Neural cell (in vitro differentiated cells): ENCODE results near the gene MARVELD1. TPM values are rescaled to one million over a fixed set of nuclear protein-coding genes. Genes with fewer than 3 reads are reported as not detected.

Experiments used
- H2AFZ ChIP-seq: fragments of 200-600, 300-800 bp; sonication (generic), shearing (Covaris generic); 2 replicates; pipeline ENCODE4 v1.6.0; 2014; ENCODE audit warnings: low read depth, mild to moderate bottlenecking, antibody characterized with exemption, low read length, moderate library complexity
- H3F3A ChIP-seq: fragments of 200-600 bp; shearing (Covaris generic); 2 replicates; pipeline ENCODE4 v1.6.1; 2016; ENCODE audit warnings: mild to moderate bottlenecking, moderate library complexity, mixed read lengths, antibody characterized with exemption, low read length; ENCODE audit not compliant: insufficient read depth, poor library complexity, severe bottlenecking
- H3K27ac ChIP-seq: fragments of 200-600, 300-800 bp; sonication (generic), shearing (Covaris generic); 2 replicates; pipeline ENCODE4 v1.5.1; 2014; ENCODE audit warnings: mild to moderate bottlenecking, low read length, moderate library complexity
- H3K27me3 ChIP-seq: fragments of 300-800, 200-600 bp; sonication (generic), shearing (Covaris generic); 2 replicates; pipeline ENCODE4 v1.6.0; 2014; ENCODE audit warnings: mild to moderate bottlenecking, low read depth, low read length, moderate library complexity; ENCODE audit not compliant: insufficient read depth
- H3K36me3 ChIP-seq: fragments of 300-800, 200-600 bp; sonication (generic), shearing (Covaris generic); 2 replicates; pipeline ENCODE4 v1.5.1; 2014; ENCODE audit warnings: mild to moderate bottlenecking, antibody characterized with exemption, low read length, moderate library complexity; ENCODE audit not compliant: insufficient read depth
- H3K4me2 ChIP-seq: fragments of 300-800, 200-600 bp; sonication (generic), shearing (Covaris generic); 2 replicates; pipeline ENCODE4 v1.6.0; 2014; ENCODE audit warnings: mild to moderate bottlenecking, low read length
- H3K4me3 ChIP-seq: fragments of 300-800, 200-600 bp; sonication (generic), shearing (Covaris generic); 2 replicates; pipeline ENCODE4 v1.5.1; 2014; ENCODE audit warnings: mild to moderate bottlenecking, low read length, moderate library complexity
- H3K79me2 ChIP-seq: fragments of 200-600 bp; shearing (Covaris generic); replicated peaks from 2 replicates; pipeline ENCODE4 v1.6.0; 2014; ENCODE audit warnings: mild to moderate bottlenecking, low read length, moderate library complexity; ENCODE audit not compliant: insufficient read depth
- H3K9ac ChIP-seq: fragments of 300-800, 200-600 bp; sonication (generic), shearing (Covaris generic); 2 replicates; pipeline ENCODE4 v1.6.1; 2016; ENCODE audit warnings: mild to moderate bottlenecking, low read length, mixed read lengths
- H3K9me2 ChIP-seq: fragments of 200-600 bp; shearing (Covaris generic); 2 replicates; pipeline ENCODE4 v1.6.1; 2016; ENCODE audit warnings: mild to moderate bottlenecking, low read length, mixed read lengths; ENCODE audit not compliant: insufficient read depth
- H3K9me3 ChIP-seq: fragments of 200-600, 300-800 bp; sonication (generic), shearing (Covaris generic); 2 replicates; pipeline ENCODE4 v1.6.1; 2016; ENCODE audit warnings: mild to moderate bottlenecking, mixed run types, low read length, moderate library complexity, mixed read lengths
- H4K20me1 ChIP-seq: fragments of 200-600 bp; shearing (Covaris generic); 2 replicates; pipeline ENCODE4 v1.6.1; 2016; ENCODE audit warnings: mild to moderate bottlenecking, mixed run types; ENCODE audit not compliant: insufficient read depth
- EP300 ChIP-seq: fragments of 450-650 bp; conservative IDR thresholded peaks from 2 replicates; pipeline ENCODE4 v1.6.1; 2014; ENCODE audit warnings: antibody characterized with exemption, mild to moderate bottlenecking, moderate library complexity; ENCODE audit not compliant: poor library complexity, severe bottlenecking
- EZH2 ChIP-seq: fragments of 200-600, 300-800 bp; shearing (Covaris generic), sonication (generic); IDR thresholded peaks from 2 replicates; pipeline ENCODE4 v1.6.1; 2014; ENCODE audit warnings: antibody characterized with exemption, low read length, borderline replicate concordance, mild to moderate bottlenecking; ENCODE audit not compliant: insufficient read depth, poor library complexity, severe bottlenecking
- MXI1 ChIP-seq: fragments of 450-650 bp; conservative IDR thresholded peaks from 2 replicates; pipeline ENCODE4 v1.6.1; 2014; ENCODE audit warnings: antibody characterized with exemption, mild to moderate bottlenecking; ENCODE audit not compliant: poor library complexity, severe bottlenecking
- POLR2AphosphoS5 ChIP-seq: IDR thresholded peaks from 2 replicates; pipeline ENCODE4 v1.6.1; 2012
- RAD21 ChIP-seq: fragments of 450-650 bp; conservative IDR thresholded peaks from 2 replicates; pipeline ENCODE4 v1.6.1; 2014; ENCODE audit warnings: antibody characterized with exemption, mild to moderate bottlenecking, moderate library complexity
- SMC3 ChIP-seq: fragments of 450-650 bp; conservative IDR thresholded peaks from 2 replicates; pipeline ENCODE4 v1.6.1; 2014; ENCODE audit warnings: antibody characterized with exemption, mild to moderate bottlenecking, moderate library complexity; ENCODE audit not compliant: poor library complexity
- TAF1 ChIP-seq: IDR thresholded peaks from 2 replicates; pipeline ENCODE4 v1.6.1; 2012; ENCODE audit warnings: low read depth
- polyA plus RNA-seq: library from polyadenylated mRNA; depleted of rRNA; stranded (reverse); fragments of >200 nt; gene quantifications from 2 replicates; pipeline ENCODE4 v1.2.3, GENCODE V29; 2014
- TF ChIP-seq, protein P1 (sequence below): fragments of 450-650 bp; IDR thresholded peaks from 2 replicates; pipeline ENCODE4 v1.5.1; 2014; ENCODE audit warnings: antibody characterized with exemption, mild to moderate bottlenecking, moderate library complexity; ENCODE audit not compliant: poor library complexity, severe bottlenecking
- TF ChIP-seq, protein P2 (sequence below): IDR thresholded peaks from 2 replicates; pipeline ENCODE4 v1.6.1; 2012; ENCODE audit warnings: borderline replicate concordance

MARVELD1 gene
- polyA plus RNA-seq, 1 donor from 2014 or later: 2.3 TPM

DNA sequence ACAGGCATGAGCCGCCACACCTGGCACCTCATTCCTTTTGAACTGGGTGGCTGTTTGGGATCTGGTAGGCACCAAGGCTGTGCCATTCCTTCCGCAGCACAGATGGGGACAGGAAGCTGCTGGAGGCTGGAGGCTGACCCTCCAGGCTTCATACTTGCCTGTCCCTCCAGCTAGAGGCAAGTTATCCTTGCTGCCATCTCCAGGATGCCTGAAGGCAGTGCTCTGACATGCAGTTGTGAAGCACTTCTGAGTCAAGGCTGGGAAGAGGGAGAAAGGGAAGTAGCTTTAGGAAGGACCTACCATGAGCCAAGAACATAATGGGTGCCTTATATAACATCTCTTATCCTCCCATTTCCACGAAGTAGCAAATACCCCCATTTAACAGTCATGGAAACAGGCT is 9.5 kb downstream of the MARVELD1 start:
- Histone ChIP-seq H3K4me3 (no peak overlapping the region), H3K9me3 (no peaks in the 10 kb centered on the region), H3K9me2 (no peaks in the 10 kb centered on the region), H3K4me2 (no peak overlapping the region), H2AFZ (no peak overlapping the region), H3F3A (no peaks in the 10 kb centered on the region), H3K27me3 (no peaks in the 10 kb centered on the region), H3K79me2 (no peaks in the 10 kb centered on the region), H3K9ac (no peak overlapping the region), H3K36me3 (no peaks in the 10 kb centered on the region), H3K27ac (no peak overlapping the region), H4K20me1 (no peaks in the 10 kb centered on the region)
- TF ChIP-seq MXI1 (no peak), EP300 (no peak), TAF1 (no peak), EZH2 (no peak), POLR2AphosphoS5 (no peak), SMC3 (no peak), RAD21 (no peak)
- TF ChIP-seq, protein P1, sequence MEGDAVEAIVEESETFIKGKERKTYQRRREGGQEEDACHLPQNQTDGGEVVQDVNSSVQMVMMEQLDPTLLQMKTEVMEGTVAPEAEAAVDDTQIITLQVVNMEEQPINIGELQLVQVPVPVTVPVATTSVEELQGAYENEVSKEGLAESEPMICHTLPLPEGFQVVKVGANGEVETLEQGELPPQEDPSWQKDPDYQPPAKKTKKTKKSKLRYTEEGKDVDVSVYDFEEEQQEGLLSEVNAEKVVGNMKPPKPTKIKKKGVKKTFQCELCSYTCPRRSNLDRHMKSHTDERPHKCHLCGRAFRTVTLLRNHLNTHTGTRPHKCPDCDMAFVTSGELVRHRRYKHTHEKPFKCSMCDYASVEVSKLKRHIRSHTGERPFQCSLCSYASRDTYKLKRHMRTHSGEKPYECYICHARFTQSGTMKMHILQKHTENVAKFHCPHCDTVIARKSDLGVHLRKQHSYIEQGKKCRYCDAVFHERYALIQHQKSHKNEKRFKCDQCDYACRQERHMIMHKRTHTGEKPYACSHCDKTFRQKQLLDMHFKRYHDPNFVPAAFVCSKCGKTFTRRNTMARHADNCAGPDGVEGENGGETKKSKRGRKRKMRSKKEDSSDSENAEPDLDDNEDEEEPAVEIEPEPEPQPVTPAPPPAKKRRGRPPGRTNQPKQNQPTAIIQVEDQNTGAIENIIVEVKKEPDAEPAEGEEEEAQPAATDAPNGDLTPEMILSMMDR: no peak
- TF ChIP-seq, protein P2, sequence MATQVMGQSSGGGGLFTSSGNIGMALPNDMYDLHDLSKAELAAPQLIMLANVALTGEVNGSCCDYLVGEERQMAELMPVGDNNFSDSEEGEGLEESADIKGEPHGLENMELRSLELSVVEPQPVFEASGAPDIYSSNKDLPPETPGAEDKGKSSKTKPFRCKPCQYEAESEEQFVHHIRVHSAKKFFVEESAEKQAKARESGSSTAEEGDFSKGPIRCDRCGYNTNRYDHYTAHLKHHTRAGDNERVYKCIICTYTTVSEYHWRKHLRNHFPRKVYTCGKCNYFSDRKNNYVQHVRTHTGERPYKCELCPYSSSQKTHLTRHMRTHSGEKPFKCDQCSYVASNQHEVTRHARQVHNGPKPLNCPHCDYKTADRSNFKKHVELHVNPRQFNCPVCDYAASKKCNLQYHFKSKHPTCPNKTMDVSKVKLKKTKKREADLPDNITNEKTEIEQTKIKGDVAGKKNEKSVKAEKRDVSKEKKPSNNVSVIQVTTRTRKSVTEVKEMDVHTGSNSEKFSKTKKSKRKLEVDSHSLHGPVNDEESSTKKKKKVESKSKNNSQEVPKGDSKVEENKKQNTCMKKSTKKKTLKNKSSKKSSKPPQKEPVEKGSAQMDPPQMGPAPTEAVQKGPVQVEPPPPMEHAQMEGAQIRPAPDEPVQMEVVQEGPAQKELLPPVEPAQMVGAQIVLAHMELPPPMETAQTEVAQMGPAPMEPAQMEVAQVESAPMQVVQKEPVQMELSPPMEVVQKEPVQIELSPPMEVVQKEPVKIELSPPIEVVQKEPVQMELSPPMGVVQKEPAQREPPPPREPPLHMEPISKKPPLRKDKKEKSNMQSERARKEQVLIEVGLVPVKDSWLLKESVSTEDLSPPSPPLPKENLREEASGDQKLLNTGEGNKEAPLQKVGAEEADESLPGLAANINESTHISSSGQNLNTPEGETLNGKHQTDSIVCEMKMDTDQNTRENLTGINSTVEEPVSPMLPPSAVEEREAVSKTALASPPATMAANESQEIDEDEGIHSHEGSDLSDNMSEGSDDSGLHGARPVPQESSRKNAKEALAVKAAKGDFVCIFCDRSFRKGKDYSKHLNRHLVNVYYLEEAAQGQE: no peak

DNA sequence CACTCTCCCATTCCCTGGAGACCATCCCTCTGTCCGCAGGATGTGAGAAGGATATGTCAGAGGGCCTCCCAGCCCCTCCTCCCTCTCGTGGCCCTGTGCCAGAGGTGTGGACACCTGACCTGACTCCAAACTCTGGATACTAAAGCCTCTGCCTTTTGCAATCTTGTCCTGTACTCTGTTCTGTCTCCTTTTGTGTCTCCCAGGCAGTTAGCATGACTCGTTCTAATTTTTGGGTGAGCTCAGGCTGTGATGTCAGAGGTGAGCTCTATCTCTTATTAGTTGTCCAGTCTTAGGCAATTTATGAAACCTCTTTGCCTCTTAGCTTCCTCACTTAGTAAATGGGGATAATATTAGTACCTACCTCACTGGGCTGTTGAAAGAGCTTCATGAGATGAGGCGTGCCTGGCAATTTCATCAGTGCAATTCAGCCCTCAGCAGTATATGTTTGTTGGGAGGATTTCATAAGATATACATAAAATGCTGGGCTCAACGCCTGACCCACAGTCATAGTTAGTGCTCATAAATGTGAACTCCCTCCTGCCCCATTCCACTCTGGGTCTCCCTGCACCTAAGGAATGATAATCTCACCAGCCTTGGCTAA is 10.9 kb downstream of the MARVELD1 start:
- H3K79me2 ChIP-seq: no peaks in the 10 kb centered on the region
- H3K4me3 ChIP-seq: no peak overlapping the region
- no peak overlapping the region for H3K9ac ChIP-seq
- no peaks in the 10 kb centered on the region for H3K9me3 ChIP-seq
- no peaks in the 10 kb centered on the region for H4K20me1 ChIP-seq
- no peaks in the 10 kb centered on the region for H3K9me2 ChIP-seq
- no peak overlapping the region for H3K27ac ChIP-seq
- H3K36me3 ChIP-seq: no peaks in the 10 kb centered on the region
- TF ChIP-seq EZH2 (no peak), POLR2AphosphoS5 (no peak), RAD21 (no peak), SMC3 (no peak), EP300 (no peak), TAF1 (no peak), MXI1 (no peak)
- TF ChIP-seq, protein P2: no peak
- TF ChIP-seq, protein P1: no peak
- no peaks in the 10 kb centered on the region for H3K27me3 ChIP-seq
- no peak overlapping the region for H3K4me2 ChIP-seq
- H3F3A ChIP-seq: no peaks in the 10 kb centered on the region
- H2AFZ ChIP-seq: no peak overlapping the region
